GM12878 (cell line): ENCODE measurements around the gene WNT8A. TPM values are rescaled to one million over a fixed set of nuclear protein-coding genes. Genes with fewer than 3 reads are reported as not detected.
A peak's percentile ranks its signal among the peaks of the same experiment; 100 is the strongest.

Experiments used
- FOS ChIP-seq: IDR thresholded peaks from 3 replicates; pipeline ENCODE4 v1.6.1; 2011; ENCODE audit warnings: borderline replicate concordance; ENCODE audit not compliant: insufficient read length; ENCODE audit errors: extremely low read depth
- MAX ChIP-seq: IDR thresholded peaks from 2 replicates; pipeline ENCODE4 v1.6.1; 2012; ENCODE audit warnings: low read depth, low read length, improper control_type of control experiment
- MTA3 ChIP-seq: IDR thresholded peaks from 2 replicates; pipeline ENCODE4 v1.6.1; 2012; ENCODE audit warnings: low read length, inconsistent platforms, borderline replicate concordance
- POLR2AphosphoS2 ChIP-seq: IDR thresholded peaks from 2 replicates; pipeline ENCODE4 v1.6.1; 2011; ENCODE audit warnings: low read depth, mild to moderate bottlenecking, low read length, improper control_type of control experiment, moderate library complexity
- RELB ChIP-seq: fragments of 450-650 bp; IDR thresholded peaks from 2 replicates; pipeline ENCODE4 v1.6.1; 2017; ENCODE audit warnings: low read depth, mild to moderate bottlenecking, moderate library complexity
- REST ChIP-seq: IDR thresholded peaks from 2 replicates; pipeline ENCODE4 v1.6.1; 2012; ENCODE audit warnings: mild to moderate bottlenecking, low read depth, low read length
- SUPT20H ChIP-seq: IDR thresholded peaks from 2 replicates; pipeline ENCODE4 v1.6.1; 2011; ENCODE audit warnings: low read depth, mild to moderate bottlenecking, low read length, moderate library complexity, borderline replicate concordance; ENCODE audit not compliant: control insufficient read depth
- TCF7 ChIP-seq: IDR thresholded peaks from 2 replicates; pipeline ENCODE4 v1.6.1; 2014; ENCODE audit warnings: antibody characterized with exemption, borderline replicate concordance
- ZNF687 ChIP-seq: fragments of 450-650 bp; IDR thresholded peaks from 2 replicates; pipeline ENCODE4 v1.6.1; 2017; ENCODE audit warnings: mild to moderate bottlenecking, moderate library complexity
- ZSCAN29 ChIP-seq: fragments of 450-650 bp; IDR thresholded peaks from 2 replicates; pipeline ENCODE4 v1.6.1; 2017; ENCODE audit warnings: mild to moderate bottlenecking, moderate library complexity
- polyA plus RNA-seq, 11 experiments: library from polyadenylated mRNA; depleted of rRNA in 4 of 11; unstranded in 6 of 11; stranded (reverse) in 5 of 11; fragments of >200 nt; fragmentation: Nextera tagmentation in 4 of 11; fragmentation: Illumina TruSeq in 1 of 11; extraction: Ambion mirVana in 4 of 11; extraction: Trizol in 1 of 11; gene quantifications; 1 replicate in 1 of 11; 2 replicates in 10 of 11; pipeline versions ENCODE4 v1.2.1 to v1.2.3, GENCODE V29; 2011 to 2016; ENCODE audit warnings: inconsistent platforms in 2 of 11, missing spikeins in 2 of 11, low read depth in 1 of 11
- total RNA-seq, 4 experiments: library from RNA; depleted of rRNA in 3 of 4; stranded (reverse); fragments of >200 nt in 3 of 4; fragmentation: Illumina TruSeq in 1 of 4; extraction: Trizol in 1 of 4; gene quantifications; 2 replicates each; pipeline versions ENCODE4 v1.2.1 to v1.2.3, GENCODE V29; 2013 to 2021
- TF ChIP-seq, protein P1 (sequence below): fragments of 150-350 bp; IDR thresholded peaks from 2 replicates; pipeline ENCODE4 v1.6.1; 2014; ENCODE audit warnings: mild to moderate bottlenecking, low read depth, low read length

WNT8A gene
- total and polyA plus RNA-seq, 10 of the 15 experiments (the other 5 are each of a cell fraction or from before 2014, with no cell fraction given) = not detected

- TF ChIP-seq POLR2AphosphoS2 = no peak
- TF ChIP-seq ZSCAN29 = no peak
- no peak for TF ChIP-seq SUPT20H
- TF ChIP-seq REST = no peak
- TF ChIP-seq MTA3 = no peak
- TF ChIP-seq RELB = 0 out of 2 replicates have a peak, but pooled peaks have one; percentile 39
- no peak for TF ChIP-seq MAX
- no peak for TF ChIP-seq TCF7
- TF ChIP-seq, protein P1, sequence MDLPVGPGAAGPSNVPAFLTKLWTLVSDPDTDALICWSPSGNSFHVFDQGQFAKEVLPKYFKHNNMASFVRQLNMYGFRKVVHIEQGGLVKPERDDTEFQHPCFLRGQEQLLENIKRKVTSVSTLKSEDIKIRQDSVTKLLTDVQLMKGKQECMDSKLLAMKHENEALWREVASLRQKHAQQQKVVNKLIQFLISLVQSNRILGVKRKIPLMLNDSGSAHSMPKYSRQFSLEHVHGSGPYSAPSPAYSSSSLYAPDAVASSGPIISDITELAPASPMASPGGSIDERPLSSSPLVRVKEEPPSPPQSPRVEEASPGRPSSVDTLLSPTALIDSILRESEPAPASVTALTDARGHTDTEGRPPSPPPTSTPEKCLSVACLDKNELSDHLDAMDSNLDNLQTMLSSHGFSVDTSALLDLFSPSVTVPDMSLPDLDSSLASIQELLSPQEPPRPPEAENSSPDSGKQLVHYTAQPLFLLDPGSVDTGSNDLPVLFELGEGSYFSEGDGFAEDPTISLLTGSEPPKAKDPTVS = no peak
- no peak for TF ChIP-seq ZNF687
- no peak for TF ChIP-seq FOS
- TF ChIP-seq, all 136 proteins: peak for 6
These were observed 45.8 kb upstream of the WNT8A start (continued) for GRCh38 chr5:138037907-138038633.
